GM21423 (cell line): ENCODE results near the gene SPEM3.

Experiments
- ATAC-seq: cut with Tn5 transposase; IDR thresholded peaks from one replicate; pipeline ENCODE4 v1.9.1; 2021; ENCODE audit warnings: mild to moderate bottlenecking, moderate library complexity; ENCODE audit not compliant: unreplicated experiment

The SPEM3 gene

DNA sequence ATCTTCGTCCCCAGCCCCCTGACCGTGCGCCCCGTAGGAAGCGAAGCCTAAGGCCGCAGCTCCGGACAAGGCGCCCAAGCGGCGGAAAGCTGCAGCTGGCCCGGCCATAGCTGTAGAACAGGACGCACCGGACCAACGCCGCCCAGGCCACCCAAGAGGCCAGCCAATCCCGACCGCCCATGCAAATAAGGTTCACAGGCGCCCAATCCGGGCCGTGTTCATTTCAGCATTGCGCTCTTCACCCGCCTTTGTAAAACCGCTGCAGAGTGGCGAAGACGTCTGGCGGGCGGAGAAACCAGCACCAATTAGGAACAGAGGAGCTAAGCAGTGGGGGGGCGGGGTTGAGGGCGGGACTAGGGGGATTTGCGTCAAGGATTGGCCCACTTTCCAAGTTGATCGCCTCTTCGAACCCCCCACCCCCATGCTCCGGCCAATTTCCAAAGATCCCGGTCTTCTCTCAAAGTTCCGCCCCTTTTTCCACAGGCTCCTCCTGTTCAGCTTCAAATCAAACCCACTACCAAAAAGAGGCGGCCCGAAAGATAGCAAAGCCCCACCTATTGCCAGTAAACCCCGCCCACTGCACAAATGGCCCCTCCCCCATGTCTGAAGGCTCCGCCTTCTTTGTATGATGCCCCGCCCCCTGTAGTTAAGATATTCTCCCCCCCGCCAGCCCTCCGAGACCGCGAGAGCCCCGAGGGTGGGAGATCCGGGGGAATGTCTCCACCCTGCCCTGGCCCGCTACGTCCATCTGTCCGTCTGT is 24.5 kb upstream of the SPEM3 start, which contains the start of gene TMEM256:
Gene TMEM256, minus strand, starts transcription at position 121 of the 760 bp plus-strand sequence. Its CDS starts 13 bp downstream, at position 108.
- peak; percentile 94 for ATAC-seq

GRCh38 chr17:7404737-7405349 is 23.8 kb upstream of the SPEM3 start:
- peak; percentile 7 for ATAC-seq

GRCh38 chr17:7405350-7406234 is 23.1 kb upstream of the SPEM3 start:
- no peak for ATAC-seq

DNA sequence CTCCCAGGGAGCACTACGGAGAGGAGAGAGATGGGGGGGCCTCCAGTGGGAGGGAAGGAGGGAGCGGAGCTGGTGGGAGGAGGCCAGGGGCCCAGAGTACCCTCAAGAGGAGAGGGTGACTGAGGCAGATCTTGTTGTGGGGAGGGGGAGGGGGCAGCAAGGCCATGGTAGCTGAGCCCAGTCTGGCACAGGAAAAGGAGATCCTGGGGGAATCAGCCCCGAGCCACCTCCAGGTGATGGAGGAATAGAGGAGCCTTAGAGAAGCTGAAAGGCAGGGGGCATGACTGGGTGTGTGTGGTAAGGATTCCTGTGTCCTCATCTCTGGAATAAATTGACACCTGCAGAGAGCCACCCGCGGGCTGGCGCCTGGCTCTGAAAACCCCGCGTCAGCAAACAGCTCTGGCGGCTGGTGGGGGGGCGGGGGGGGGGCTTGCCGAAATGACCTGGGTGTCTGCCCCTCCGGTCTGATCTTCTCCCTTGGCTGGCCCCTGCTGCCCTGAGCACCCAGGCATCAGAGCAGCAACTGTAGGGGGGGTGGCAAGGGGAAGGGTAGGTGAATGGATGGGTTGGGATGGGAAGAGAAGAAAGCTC is 22.3 kb upstream of the SPEM3 start:
- ATAC-seq = no peak

DNA sequence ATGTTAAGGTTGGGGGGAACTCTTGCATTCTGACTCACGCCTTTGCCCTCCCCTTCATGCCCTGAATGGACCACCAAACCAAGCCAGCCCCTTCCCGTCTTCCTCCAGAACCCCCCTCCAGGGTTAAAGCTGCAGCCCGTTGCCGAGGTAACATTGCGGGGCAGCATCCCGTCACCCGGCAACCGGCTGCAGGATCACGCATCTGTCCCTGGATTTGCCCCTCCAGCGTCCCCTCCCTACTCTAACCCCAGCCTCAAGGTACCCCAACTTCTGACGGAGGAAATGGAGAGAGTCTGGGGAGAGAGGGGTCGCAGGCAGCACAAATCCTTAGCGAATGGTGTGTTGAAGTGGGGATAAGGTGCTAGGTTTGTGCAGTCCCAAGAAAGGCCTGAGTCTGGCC is 21.6 kb upstream of the SPEM3 start:
- no peak for ATAC-seq

DNA sequence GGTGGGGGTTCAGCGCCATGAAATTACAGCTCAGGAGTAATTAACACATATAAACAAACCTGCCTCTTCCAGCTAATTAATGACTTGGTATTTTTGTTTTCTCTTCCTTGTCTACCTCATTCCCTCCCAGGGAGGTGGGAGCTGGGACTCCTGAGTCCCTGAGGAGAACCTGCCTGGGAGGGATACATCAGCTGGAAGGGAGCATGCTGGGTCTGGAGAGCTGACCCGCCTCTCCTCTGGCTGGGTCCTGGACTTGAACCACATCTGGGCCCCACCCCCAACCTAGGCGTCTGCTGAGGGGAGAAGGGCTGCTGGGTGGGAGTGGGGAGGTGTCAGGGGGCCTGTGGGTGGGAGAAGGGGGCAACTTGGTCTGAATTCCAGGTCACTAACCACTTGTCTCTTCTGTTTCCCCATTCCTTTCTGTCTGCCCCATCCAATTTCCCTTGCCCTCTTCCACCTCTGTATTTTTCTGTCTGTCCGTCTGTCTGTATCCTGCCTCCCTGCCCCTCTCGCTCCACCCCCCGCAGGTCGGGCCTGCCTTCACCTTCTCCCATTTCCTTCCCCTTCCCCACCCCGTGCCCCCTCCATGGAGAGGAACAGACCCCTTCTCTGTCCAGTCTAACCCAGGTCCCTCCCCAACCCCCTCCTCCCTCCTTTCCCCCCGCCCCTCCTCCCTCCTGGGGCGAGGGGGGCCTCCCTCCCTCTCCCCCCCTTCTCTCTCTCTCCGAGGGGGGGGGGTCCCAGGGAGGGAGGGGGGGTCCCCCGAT is 21.0 kb upstream of the SPEM3 start, which contains the start of gene NLGN2:
Gene NLGN2, plus strand, starts transcription at position 361 of the 767 bp plus-strand sequence. CDS start 411 bp downstream, outside the sequence.
- no peak for ATAC-seq

- no peak for ATAC-seq
Observed at GRCh38 chr17:7408252-7408727, 20.4 kb upstream of the SPEM3 start.

DNA sequence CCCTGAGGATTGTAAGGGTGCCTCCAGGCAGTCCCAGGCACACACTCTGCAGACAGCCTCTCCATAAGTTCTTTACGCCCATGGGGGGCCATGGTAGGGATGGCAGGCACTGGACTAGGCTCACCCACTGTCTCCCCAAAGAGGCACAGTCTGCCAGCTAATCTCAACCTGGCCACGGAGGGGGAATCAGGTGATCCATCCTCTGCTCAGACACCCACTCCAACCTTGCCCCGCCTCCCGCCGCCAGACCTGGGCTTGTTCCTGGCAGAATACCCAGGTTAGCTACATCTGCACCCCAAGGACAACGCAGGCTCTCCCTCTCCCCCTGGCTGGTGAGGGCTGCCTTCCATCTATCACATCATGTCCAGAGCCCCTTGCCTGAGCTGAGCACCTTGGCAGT is 19.8 kb upstream of the SPEM3 start:
- no peak for ATAC-seq

DNA sequence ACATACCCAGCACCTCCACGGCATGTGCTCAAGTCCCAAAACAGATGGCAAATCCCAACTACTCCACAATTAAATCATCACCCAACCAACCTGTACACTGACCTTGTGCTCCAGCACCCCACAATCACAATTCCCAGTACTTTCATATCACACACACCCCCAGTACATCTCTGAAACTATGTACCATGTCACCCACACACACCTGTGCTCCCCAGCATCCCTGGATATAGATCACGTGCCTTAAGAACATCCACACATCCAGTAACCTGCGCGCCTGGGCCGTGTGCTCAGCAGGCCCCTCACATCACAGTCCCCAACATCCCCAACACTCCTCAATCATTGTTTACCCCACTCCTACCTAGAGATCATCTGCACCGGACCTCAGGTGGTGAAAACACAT is 18.9 kb upstream of the SPEM3 start:
- ATAC-seq = no peak

- no peak for ATAC-seq
Observed at GRCh38 chr17:7410634-7411426, 17.8 kb upstream of the SPEM3 start.

DNA sequence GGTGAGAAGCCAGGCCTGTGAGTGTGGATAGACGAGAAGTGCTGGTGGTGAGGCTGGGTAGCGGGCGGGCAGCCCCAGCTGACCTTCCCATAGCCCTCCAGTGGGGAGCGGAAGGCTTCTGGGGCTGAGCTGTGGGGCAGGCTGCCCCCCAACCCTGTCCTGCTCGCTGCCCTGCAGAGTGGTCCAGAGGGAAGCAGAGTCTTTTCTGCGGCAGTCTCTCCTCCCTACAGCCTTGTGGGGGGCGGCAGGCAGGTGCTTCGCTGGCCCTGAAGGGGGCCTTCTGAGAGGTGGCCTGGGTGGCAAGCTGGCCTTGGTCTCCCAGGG is 17.3 kb upstream of the SPEM3 start:
- no peak for ATAC-seq

DNA sequence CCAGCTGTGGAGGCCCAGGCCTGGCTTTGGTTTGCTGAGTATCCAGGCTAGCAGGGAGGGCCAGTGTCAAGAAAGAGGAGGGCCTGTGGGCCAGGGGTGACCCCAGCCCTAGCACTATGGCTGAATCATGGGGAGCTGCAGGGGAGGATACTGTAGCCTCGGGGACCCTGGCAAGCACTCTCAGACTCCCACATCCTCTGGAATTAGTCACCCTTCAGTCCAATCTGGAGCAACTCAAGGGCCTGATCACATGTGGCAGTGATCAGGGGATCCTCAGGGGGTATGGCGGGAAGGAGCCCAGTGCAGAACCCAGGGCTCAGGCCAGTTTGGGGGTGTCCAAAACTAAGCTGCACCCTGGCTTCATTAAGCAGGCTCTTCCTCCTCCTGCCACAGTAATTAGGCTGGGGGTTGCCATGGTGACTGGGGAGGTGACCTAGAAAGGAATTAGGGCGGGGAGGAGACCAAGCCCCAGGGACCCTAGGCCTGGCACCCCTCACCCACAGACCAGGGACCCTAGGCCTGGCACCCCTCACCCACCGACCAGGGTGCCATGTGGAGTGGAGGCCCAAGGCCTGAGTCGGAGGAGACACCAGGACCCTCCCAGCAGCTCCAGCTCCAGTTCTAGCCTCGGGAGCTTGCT is 15.2 kb upstream of the SPEM3 start:
- ATAC-seq = no peak

GRCh38 chr17:7414837-7415236 is 13.8 kb upstream of the SPEM3 start:
- ATAC-seq = no peak

DNA sequence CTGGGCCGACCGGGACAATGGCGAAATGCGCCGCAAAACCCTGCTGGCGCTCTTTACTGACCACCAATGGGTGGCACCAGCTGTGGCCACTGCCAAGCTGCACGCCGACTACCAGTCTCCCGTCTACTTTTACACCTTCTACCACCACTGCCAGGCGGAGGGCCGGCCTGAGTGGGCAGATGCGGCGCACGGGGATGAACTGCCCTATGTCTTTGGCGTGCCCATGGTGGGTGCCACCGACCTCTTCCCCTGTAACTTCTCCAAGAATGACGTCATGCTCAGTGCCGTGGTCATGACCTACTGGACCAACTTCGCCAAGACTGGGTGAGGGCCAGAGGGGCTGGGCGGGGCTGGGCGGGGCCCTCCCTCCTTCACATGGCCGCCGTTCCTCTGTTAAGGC is 12.9 kb upstream of the SPEM3 start:
- ATAC-seq = no peak

DNA sequence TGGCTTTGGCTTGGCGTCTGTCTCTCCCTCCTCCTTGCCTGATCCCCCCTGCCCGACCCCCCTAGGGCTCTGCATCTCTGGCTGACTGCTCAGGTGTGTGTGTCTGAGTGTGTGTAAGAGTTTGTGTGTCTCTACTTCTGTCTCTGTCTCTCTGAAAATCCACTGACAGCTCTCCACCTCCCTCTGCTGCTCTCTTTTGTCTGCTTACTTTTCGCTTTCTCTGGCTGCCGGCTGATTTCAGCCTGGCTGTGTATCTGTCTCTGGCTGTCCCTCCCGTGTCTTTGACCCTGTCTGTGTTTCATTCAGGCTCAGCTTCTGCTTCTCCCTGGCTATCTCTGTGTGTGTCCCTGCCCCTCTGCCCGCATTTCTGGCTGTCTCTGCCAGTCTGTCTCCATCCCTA is 12.3 kb upstream of the SPEM3 start:
- no peak for ATAC-seq

DNA sequence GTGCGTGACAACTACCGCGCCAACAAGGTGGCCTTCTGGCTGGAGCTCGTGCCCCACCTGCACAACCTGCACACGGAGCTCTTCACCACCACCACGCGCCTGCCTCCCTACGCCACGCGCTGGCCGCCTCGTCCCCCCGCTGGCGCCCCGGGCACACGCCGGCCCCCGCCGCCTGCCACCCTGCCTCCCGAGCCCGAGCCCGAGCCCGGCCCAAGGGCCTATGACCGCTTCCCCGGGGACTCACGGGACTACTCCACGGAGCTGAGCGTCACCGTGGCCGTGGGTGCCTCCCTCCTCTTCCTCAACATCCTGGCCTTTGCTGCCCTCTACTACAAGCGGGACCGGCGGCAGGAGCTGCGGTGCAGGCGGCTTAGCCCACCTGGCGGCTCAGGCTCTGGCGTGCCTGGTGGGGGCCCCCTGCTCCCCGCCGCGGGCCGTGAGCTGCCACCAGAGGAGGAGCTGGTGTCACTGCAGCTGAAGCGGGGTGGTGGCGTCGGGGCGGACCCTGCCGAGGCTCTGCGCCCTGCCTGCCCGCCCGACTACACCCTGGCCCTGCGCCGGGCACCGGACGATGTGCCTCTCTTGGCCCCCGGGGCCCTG is 11.5 kb upstream of the SPEM3 start:
- ATAC-seq = no peak

- ATAC-seq = no peak
Observed at GRCh38 chr17:7418472-7419152, 10.0 kb upstream of the SPEM3 start.
